ENCODE measurements around the gene CD9.

Gene CD9

GRCh38 chr12:6192604-6193380, 7.4 kb upstream of the CD9 start:
- DNase-seq (ENCODE audit: insufficient read length, low spot score) (no peak), FAIRE-seq (no peak)
- TF ChIP-seq, protein P1, sequence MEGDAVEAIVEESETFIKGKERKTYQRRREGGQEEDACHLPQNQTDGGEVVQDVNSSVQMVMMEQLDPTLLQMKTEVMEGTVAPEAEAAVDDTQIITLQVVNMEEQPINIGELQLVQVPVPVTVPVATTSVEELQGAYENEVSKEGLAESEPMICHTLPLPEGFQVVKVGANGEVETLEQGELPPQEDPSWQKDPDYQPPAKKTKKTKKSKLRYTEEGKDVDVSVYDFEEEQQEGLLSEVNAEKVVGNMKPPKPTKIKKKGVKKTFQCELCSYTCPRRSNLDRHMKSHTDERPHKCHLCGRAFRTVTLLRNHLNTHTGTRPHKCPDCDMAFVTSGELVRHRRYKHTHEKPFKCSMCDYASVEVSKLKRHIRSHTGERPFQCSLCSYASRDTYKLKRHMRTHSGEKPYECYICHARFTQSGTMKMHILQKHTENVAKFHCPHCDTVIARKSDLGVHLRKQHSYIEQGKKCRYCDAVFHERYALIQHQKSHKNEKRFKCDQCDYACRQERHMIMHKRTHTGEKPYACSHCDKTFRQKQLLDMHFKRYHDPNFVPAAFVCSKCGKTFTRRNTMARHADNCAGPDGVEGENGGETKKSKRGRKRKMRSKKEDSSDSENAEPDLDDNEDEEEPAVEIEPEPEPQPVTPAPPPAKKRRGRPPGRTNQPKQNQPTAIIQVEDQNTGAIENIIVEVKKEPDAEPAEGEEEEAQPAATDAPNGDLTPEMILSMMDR (IDR thresholded peaks at IDR 0.05; ENCODE audit: insufficient read depth, missing control alignments) = no peak

DNA sequence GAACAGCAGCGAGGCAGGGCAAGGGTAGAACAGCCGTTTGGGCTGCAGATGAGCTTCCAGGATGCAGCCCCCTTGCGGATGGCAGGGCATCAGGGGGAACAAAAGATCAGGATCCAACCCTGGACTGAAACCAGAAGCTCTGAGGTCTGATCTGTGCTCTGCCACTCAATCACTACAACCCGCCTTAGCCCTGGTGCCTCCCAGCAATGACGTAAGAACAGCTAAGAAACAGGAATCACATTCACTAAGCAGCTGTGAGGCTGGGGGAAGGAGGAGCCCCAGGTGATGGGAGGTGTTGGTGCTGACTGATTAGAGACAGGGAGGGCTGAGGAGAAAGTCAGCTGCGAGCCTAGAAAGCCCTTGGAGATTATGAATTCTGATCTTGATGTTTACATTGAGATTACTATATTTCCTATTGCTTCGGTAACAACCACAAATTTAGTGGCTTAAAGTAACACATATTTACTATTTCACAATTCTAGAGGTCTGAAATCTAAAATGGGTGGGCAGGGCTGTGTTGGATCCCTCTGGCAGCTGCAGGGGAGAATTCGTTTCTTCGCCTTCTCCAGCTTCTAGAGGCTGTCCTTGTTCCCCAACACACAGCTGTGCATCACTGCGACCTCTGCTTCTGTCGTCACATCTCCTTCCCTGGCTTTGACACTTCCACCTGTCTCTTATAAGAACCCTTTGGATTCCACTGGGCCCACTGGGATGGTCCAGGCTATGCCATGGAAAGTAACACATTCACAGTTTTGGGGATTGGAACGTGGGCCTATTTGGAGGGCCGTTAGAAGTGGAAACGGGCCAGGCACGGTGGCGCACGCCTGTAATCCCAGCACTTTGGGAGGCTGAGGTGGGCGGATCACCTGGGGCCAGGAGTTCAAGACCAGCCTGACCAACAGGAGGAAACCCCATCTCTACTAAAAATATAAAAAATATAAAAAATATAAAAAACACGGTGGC, 6.1 kb upstream of the CD9 start:
- no peak for DNase-seq (ENCODE audit: insufficient read length, low spot score)
- FAIRE-seq = no peak
- TF ChIP-seq, protein P1 (IDR thresholded peaks at IDR 0.05; ENCODE audit: insufficient read depth, missing control alignments) = no peak

- DNase-seq (ENCODE audit: insufficient read length, low spot score) (peak; percentile 98), FAIRE-seq (no peak)
- TF ChIP-seq, protein P1 (IDR thresholded peaks at IDR 0.05; ENCODE audit: insufficient read depth, missing control alignments) = peak; percentile 83
Observed at GRCh38 chr12:6195665-6196535, 4.3 kb upstream of the CD9 start.

DNA sequence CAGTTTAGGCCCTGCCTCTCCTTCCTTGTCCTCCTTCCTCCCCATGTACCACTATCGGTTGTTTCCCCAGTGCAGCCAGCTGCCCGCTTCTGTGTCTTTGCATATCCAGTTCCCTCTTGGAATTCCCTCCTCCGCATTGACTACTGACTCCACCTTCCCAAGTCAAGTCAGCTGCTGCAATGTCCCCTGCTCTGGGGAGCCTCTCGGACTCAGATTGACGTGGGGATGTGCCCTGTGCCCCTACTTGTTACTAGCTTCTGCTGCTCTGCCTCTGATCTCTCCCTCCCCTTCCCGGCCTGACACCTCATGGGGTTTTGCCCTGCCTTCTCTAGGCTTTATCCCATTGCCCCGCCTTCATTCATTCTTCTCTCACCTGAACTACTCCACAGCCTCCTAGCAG, 2.1 kb upstream of the CD9 start:
- TF ChIP-seq, protein P1 (IDR thresholded peaks at IDR 0.05; ENCODE audit: insufficient read depth, missing control alignments) = no peak
- FAIRE-seq (no peak), DNase-seq (ENCODE audit: insufficient read length, low spot score) (no peak)

GRCh38 chr12:6198556-6198955, 1.6 kb upstream of the CD9 start:
- DNase-seq (ENCODE audit: insufficient read length, low spot score) = no peak
- TF ChIP-seq, protein P1 (IDR thresholded peaks at IDR 0.05; ENCODE audit: insufficient read depth, missing control alignments) = no peak
- no peak for FAIRE-seq

- DNase-seq (ENCODE audit: insufficient read length, low spot score) (no peak), FAIRE-seq (no peak)
- TF ChIP-seq, protein P1 (IDR thresholded peaks at IDR 0.05; ENCODE audit: insufficient read depth, missing control alignments) = no peak
Observed at GRCh38 chr12:6198985-6199530, 1.1 kb upstream of the CD9 start.

Data from D721Med (cell line).